MM.1S (cell line): ENCODE measurements around the gene POLE.

Source experiments
- DNase-seq: peaks from one replicate; pipeline ENCODE4 v3.0.0-alpha.2; 2015
- H2AFZ ChIP-seq: fragments of 300-600 bp; sonication (generic); 2 replicates; pipeline ENCODE4 v1.6.0; 2016; ENCODE audit warnings: antibody characterized with exemption, low read length
- H3F3A ChIP-seq: fragments of 300-600 bp; sonication (generic); 2 replicates; pipeline ENCODE4 v1.6.1; 2016; ENCODE audit warnings: mild to moderate bottlenecking, antibody characterized with exemption, low read length, moderate library complexity, mixed read lengths; ENCODE audit not compliant: insufficient read depth
- H3K27ac ChIP-seq: fragments of 300-600 bp; sonication (generic); 2 replicates; pipeline ENCODE4 v1.5.1; 2016; ENCODE audit warnings: mild to moderate bottlenecking, low read length
- H3K27me3 ChIP-seq: fragments of 300-600 bp; sonication (generic); replicated peaks from 2 replicates; pipeline ENCODE4 v1.6.0; 2016; ENCODE audit warnings: low read length; ENCODE audit not compliant: insufficient read depth
- H3K36me3 ChIP-seq: fragments of 300-600 bp; sonication (generic); replicated peaks from 2 replicates; pipeline ENCODE4 v1.6.1; 2016; ENCODE audit warnings: mild to moderate bottlenecking, low read length, mixed read lengths; ENCODE audit not compliant: insufficient read depth
- H3K4me1 ChIP-seq: fragments of 300-600 bp; sonication (generic); 2 replicates; pipeline ENCODE4 v1.6.1; 2016; ENCODE audit warnings: low read length, mixed read lengths
- H3K4me2 ChIP-seq: fragments of 300-600 bp; sonication (generic); 2 replicates; pipeline ENCODE4 v1.6.0; 2016; ENCODE audit warnings: low read depth, low read length
- H3K4me3 ChIP-seq: fragments of 300-600 bp; sonication (generic); 2 replicates; pipeline ENCODE4 v1.5.1; 2016; ENCODE audit warnings: low read length, mixed read lengths
- H3K79me2 ChIP-seq: fragments of 300-600 bp; sonication (generic); 2 replicates; pipeline ENCODE4 v1.6.1; 2016; ENCODE audit warnings: mixed run types, low read length, mixed read lengths
- H3K9ac ChIP-seq: fragments of 300-600 bp; sonication (generic); 2 replicates; pipeline ENCODE4 v1.6.1; 2016; ENCODE audit warnings: low read length, mixed read lengths
- H3K9me2 ChIP-seq: fragments of 300-600 bp; sonication (generic); replicated peaks from 2 replicates; pipeline ENCODE4 v1.6.1; 2016; ENCODE audit warnings: mild to moderate bottlenecking, low read length, mixed read lengths; ENCODE audit not compliant: insufficient read depth
- H3K9me3 ChIP-seq: fragments of 300-600 bp; sonication (generic); replicated peaks from 2 replicates; pipeline ENCODE4 v1.6.1; 2016; ENCODE audit warnings: mild to moderate bottlenecking, low read length, mixed read lengths; ENCODE audit not compliant: insufficient read depth
- H4K20me1 ChIP-seq: fragments of 300-600 bp; sonication (generic); 2 replicates; pipeline ENCODE4 v1.6.1; 2016; ENCODE audit warnings: mild to moderate bottlenecking, low read length, moderate library complexity, mixed read lengths; ENCODE audit not compliant: insufficient read depth
- EZH2 ChIP-seq: fragments of 300-600 bp; sonication (generic); optimal IDR thresholded peaks from 2 replicates; pipeline ENCODE3; 2017; ENCODE audit warnings: low read depth, mild to moderate bottlenecking, antibody characterized with exemption, low read length, mixed read lengths
- EZH2phosphoT487 ChIP-seq: fragments of 300-600 bp; sonication (generic); IDR thresholded peaks from 2 replicates; pipeline ENCODE4 v1.6.1; 2018; ENCODE audit warnings: antibody characterized with exemption, low read length
- TF ChIP-seq, protein P1 (sequence below): fragments of 300-600 bp; sonication (generic); IDR thresholded peaks from 2 replicates; pipeline ENCODE4 v1.5.1; 2016; ENCODE audit warnings: antibody characterized with exemption, low read length, mixed read lengths

Gene POLE

DNA sequence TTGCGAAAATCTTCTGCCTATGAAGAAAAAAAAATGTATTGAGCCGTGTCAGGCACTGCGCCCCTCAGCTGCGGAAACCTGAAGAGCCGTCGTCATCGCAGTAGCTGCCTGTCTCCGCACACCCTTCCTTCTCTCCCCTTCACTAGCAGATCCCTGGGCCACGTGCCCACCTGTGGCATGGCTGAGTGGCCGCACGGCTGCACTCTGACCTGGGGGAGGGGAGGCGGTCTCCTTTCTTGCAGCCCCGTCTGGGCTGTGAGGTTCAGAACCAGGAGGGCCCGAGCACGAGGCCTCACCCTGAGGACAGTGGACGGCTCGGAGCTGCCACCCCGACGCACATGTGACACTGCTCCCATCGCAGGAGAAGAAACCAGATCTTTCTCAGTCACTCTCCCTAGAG, 48.4 kb upstream of the POLE start:
- Histone ChIP-seq H3K9me3 (no peaks in the 10 kb centered on the region), H3F3A (no peaks in the 10 kb centered on the region), H2AFZ (no peak overlapping the region), H3K9ac (no peak overlapping the region), H3K4me3 (no peak overlapping the region), H3K9me2 (no peaks in the 10 kb centered on the region), H3K36me3 (no peaks in the 10 kb centered on the region), H3K27ac (no peak overlapping the region), H3K79me2 (no peaks in the 10 kb centered on the region), H3K4me2 (no peak overlapping the region), H3K27me3 (no peaks in the 10 kb centered on the region), H4K20me1 (no peaks in the 10 kb centered on the region), H3K4me1 (no peaks in the 10 kb centered on the region)
- DNase-seq, result no peak
- TF ChIP-seq EZH2phosphoT487, result no peak
- TF ChIP-seq, protein P1, sequence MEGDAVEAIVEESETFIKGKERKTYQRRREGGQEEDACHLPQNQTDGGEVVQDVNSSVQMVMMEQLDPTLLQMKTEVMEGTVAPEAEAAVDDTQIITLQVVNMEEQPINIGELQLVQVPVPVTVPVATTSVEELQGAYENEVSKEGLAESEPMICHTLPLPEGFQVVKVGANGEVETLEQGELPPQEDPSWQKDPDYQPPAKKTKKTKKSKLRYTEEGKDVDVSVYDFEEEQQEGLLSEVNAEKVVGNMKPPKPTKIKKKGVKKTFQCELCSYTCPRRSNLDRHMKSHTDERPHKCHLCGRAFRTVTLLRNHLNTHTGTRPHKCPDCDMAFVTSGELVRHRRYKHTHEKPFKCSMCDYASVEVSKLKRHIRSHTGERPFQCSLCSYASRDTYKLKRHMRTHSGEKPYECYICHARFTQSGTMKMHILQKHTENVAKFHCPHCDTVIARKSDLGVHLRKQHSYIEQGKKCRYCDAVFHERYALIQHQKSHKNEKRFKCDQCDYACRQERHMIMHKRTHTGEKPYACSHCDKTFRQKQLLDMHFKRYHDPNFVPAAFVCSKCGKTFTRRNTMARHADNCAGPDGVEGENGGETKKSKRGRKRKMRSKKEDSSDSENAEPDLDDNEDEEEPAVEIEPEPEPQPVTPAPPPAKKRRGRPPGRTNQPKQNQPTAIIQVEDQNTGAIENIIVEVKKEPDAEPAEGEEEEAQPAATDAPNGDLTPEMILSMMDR, result no peak
- TF ChIP-seq EZH2, result no peak

DNA sequence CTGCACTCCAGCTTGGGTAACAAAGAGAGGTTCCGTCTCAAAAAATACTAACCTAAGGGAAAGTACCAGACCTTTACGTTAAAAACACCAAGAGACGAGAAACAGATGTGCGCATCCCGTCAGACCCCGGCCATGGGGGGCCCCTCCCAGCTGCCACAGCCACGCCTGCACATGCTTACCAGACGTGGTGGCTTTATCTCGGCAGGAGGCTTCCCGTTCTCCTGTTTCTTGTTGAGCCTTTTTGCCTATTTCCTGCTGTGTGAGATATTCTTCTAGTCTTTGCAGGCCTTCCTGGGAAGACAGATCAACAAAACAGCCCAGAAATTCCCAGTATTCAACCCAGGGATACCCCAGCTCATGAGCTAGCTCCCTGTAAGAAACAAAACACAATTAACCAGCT, 47.1 kb upstream of the POLE start:
- H3K4me3 ChIP-seq, result no peak overlapping the region
- no peaks in the 10 kb centered on the region for H3F3A ChIP-seq
- H2AFZ ChIP-seq, result no peak overlapping the region
- H4K20me1 ChIP-seq, result no peaks in the 10 kb centered on the region
- no peak overlapping the region for H3K27ac ChIP-seq
- TF ChIP-seq, protein P1, result no peak
- TF ChIP-seq EZH2 (no peak), EZH2phosphoT487 (no peak)
- H3K27me3 ChIP-seq, result no peaks in the 10 kb centered on the region
- no peaks in the 10 kb centered on the region for H3K36me3 ChIP-seq
- H3K9me2 ChIP-seq, result no peaks in the 10 kb centered on the region
- no peak overlapping the region for H3K9ac ChIP-seq
- no peak overlapping the region for H3K4me2 ChIP-seq
- H3K79me2 ChIP-seq, result no peaks in the 10 kb centered on the region
- H3K4me1 ChIP-seq, result no peaks in the 10 kb centered on the region
- no peaks in the 10 kb centered on the region for H3K9me3 ChIP-seq
- DNase-seq, result no peak

DNA sequence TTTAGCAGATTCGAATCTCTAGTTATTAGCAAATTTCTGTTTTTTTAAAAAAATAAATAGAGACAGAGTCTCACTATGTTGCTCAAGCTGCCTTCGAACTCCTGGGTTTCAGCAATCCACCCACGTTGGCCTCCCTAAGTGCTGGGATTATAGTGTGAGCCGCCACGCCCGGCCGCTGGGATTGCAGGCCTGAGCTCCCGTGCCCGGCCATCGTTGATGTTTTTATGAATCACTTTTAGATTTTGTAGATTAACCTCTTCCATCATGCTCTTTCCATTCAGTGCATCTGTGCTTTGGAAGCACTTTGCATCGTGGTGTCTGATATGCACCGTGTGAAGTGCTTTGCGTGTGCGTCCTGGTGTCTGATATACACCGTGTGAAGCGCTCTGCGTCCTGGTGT, 44.4 kb upstream of the POLE start:
- Histone ChIP-seq H4K20me1 (no peaks in the 10 kb centered on the region), H3K36me3 (no peaks in the 10 kb centered on the region; the same call in 1 of the 2 replicates), H3K9ac (no peak overlapping the region), H3K4me3 (no peak overlapping the region), H3K9me3 (no peaks in the 10 kb centered on the region), H3K9me2 (no peaks in the 10 kb centered on the region), H3K27me3 (no peaks in the 10 kb centered on the region), H3K4me1 (no peaks in the 10 kb centered on the region), H2AFZ (no peak overlapping the region), H3K27ac (no peak overlapping the region), H3K4me2 (no peak overlapping the region), H3F3A (no peaks in the 10 kb centered on the region), H3K79me2 (no peaks in the 10 kb centered on the region)
- DNase-seq, result no peak
- TF ChIP-seq, protein P1, result no peak
- no peak for TF ChIP-seq EZH2
- no peak for TF ChIP-seq EZH2phosphoT487
